Motor neuron (in vitro differentiated cells): ENCODE results near the gene LGALS7. TPM values are rescaled to one million over a fixed set of nuclear protein-coding genes. Genes with fewer than 3 reads are reported as not detected.
"Not testable (repeated sequence)": the region's sequence is repeated elsewhere in the genome, so short reads cannot be mapped to it uniquely, and the experiment has no call there.

ENCODE experiments used
- ATAC-seq, 8 experiments: fragments of 200-7000 bp; cut with Tn5 transposase; replicated peaks in 6 of 8; 2 replicates each; pipeline ENCODE4 v1.8.0; 2021; ENCODE audit warnings: mild to moderate bottlenecking in 8 of 8, moderate library complexity in 8 of 8
- H3K27ac ChIP-seq, 2 donors: fragments of 250-450 bp; sonication (Bioruptor Pico); 2 replicates each; pipeline ENCODE4 v1.9.0; 2021; ENCODE audit warnings: antibody characterized with exemption in 2 of 2, mild to moderate bottlenecking in 2 of 2, moderate library complexity in 1 of 2
- H3K4me1 ChIP-seq, 2 donors: fragments of 250-450 bp; sonication (Bioruptor Pico); replicated peaks in 1 of 2; 2 replicates each; pipeline ENCODE4 v1.6.1; 2021; ENCODE audit warnings: antibody characterized with exemption in 2 of 2, mild to moderate bottlenecking in 2 of 2, moderate library complexity in 1 of 2
- H3K4me3 ChIP-seq, 5 donors: fragments of 250-450 bp; sonication (Bioruptor Pico); 2 replicates each; pipeline ENCODE4 v1.9.0; 2021; ENCODE audit warnings: antibody characterized with exemption in 5 of 5, mild to moderate bottlenecking in 5 of 5, moderate library complexity in 4 of 5
- WGBS, 10 experiments: fragments of 450-650 bp; shearing (Covaris generic); methylation state at CpG; one replicate each; pipeline ENCODE4 v1.0.0; 2022; 5-methylcytosine and 5-hydroxymethylcytosine counted together
- in situ Hi-C, 9 experiments: fragments of 400-800 bp; cut with MboI; loops; one replicate each; pipeline ENCODE4 v1.15.0; 2021; ENCODE audit warnings: low sequenced_read_pairs in 9 of 9, low pct_unique_long_range_greater_than_20kb in 2 of 9; ENCODE audit not compliant: unreplicated experiment in 9 of 9
- total RNA-seq, 8 experiments: library from RNA; unstranded; fragments of 300-600 nt; gene quantifications; 2 replicates each; pipeline versions ENCODE4 v1.2.3 to v1.2.4, GENCODE V29; 2022

LGALS7 gene
- total RNA-seq, 8 experiments from 2014 or later = 1.0 TPM; not detected in 7

DNA sequence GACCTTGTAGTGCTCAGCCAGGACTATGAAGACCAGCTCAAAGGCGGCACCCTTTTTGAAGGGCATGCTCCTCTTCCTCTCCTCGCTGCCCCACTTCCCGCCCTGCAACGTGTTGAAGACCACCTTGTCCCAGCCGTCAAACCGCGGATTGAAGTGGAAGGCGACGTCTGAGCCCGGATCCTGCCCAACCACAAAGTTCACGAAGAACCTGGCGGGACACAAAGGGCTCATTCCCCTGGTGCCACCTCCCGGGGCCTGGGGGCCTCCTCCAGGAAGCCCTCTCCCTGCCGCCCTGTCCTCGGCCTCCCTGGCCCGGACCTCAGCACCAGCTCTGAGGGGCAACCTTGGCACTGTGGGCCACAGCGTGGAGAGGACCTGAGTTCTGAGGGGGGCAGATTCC, 35.4 kb upstream of the LGALS7 start:
- ATAC-seq = no peak
- no peak overlapping the region for H3K4me3 ChIP-seq
- H3K27ac ChIP-seq = no peak overlapping the region
- H3K4me1 ChIP-seq = no peaks in the 10 kb centered on the region
- 92 to 100% (median 100%) methylated on average over 1 to 11 of the region's 17 CpGs; no CpG with 5 or more reads in 7 of the 10 experiments for WGBS, 10 experiments
- in situ Hi-C loops = no loop called here

GRCh38 chr19:38807374-38808098, 34.2 kb upstream of the LGALS7 start:
- H3K27ac ChIP-seq, H3K4me3 ChIP-seq, ATAC-seq, H3K4me1 ChIP-seq, in situ Hi-C loops: not testable (repeated sequence)
- 35 to 100% (median 76%) methylated on average over 1 to 4 of the region's 18 CpGs; no CpG with 5 or more reads in 4 of the 10 experiments for WGBS, 10 experiments

- H3K27ac ChIP-seq = no peak overlapping the region
- 71 to 100% (median 89%) methylated on average over 1 to 5 of the region's 6 CpGs; no CpG with 5 or more reads in 2 of the 10 experiments for WGBS, 10 experiments
- H3K4me3 ChIP-seq = no peak overlapping the region
- ATAC-seq = no peak
- in situ Hi-C loops = no loop called here
- H3K4me1 ChIP-seq = no peaks in the 10 kb centered on the region
Measured at GRCh38 chr19:38806371-38806770, 33.1 kb upstream of the LGALS7 start.

GRCh38 chr19:38805180-38805579, 31.9 kb upstream of the LGALS7 start:
- 60 to 73% (median 71%) methylated on average over 1 of the region's 1 CpG; no CpG with 5 or more reads in 7 of the 10 experiments for WGBS, 10 experiments
- Histone ChIP-seq H3K4me1 (no peaks in the 10 kb centered on the region), H3K4me3 (no peak overlapping the region), H3K27ac (no peak overlapping the region)
- no peak for ATAC-seq
- in situ Hi-C loops = no loop called here

DNA sequence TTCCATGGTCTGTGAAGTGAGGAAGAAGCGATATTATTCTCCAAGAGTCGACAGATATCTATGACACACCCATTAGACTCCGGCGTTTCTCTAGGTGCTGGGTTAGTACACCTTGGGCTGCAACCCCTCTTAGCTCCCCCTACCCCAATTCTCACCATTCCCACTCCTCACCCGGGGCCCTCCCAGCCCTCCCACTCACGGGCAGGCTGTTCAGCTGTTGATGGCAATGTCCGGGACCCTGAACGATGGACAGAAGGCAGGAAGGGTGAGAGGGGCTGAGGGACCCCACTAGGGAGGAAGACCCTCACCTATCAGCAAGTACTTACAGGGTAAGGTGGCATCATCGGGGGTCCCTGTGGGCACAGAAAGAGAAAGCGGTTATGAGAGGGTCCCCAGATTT, 30.2 kb upstream of the LGALS7 start:
- Histone ChIP-seq H3K4me3 (no peak overlapping the region), H3K27ac (no peak overlapping the region), H3K4me1 (no peaks in the 10 kb centered on the region)
- in situ Hi-C loops = no loop called here
- WGBS, 10 experiments = 96% methylated on average over 4 of the region's 10 CpGs; no CpG with 5 or more reads in 9 of the 10 experiments
- no peak for ATAC-seq

DNA sequence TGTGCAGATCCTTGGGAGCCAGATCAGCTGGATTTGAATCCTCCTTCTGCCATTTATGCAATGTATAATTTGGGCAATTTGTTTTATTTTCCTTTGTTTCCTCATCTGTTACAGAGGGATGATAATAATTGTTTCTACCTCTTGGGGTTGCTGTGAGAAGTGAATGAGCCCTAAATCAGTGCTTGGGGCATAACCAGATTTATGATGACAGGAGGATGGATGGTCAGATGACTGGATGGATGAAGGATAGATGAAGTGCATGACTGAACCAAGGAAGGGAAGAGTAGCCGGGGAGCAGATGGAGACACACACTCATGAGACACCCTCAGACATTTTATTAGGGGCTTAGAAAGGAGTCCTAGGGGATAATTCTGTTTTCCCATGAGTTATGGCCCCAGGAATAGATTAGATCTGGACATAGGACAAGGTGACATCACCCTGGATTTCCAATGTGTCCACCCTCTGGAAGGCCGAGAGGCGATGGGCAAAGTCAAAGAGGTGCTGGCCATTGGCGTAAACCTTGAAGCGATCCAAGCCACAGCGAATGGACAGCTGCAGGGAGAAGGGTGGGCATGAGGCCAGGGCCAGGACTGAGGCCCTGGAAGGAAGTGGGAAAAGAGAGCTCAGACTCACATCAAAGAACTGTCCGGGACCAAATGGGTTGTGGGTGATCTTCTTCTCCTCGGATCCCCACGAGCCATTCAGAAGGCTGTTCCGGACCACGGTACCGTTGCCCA, 28.2 kb upstream of the LGALS7 start:
- no peak for ATAC-seq
- Histone ChIP-seq H3K4me1 (no peaks in the 10 kb centered on the region), H3K27ac (no peak overlapping the region), H3K4me3 (no peak overlapping the region)
- WGBS, 10 experiments = 68 to 98% (median 88%) methylated on average over 1 to 10 of the region's 12 CpGs; no CpG with 5 or more reads in 2 of the 10 experiments
- in situ Hi-C loops = no loop called here

- ATAC-seq = no peak
- Histone ChIP-seq H3K27ac (no peak overlapping the region), H3K4me3 (no peak overlapping the region), H3K4me1 (no peaks in the 10 kb centered on the region)
- WGBS, 10 experiments = 64 to 95% (median 80%) methylated on average over 2 to 5 of the region's 5 CpGs
- in situ Hi-C loops = no loop called here
Measured at GRCh38 chr19:38800577-38801347, 27.4 kb upstream of the LGALS7 start.

GRCh38 chr19:38799104-38799503, 25.8 kb upstream of the LGALS7 start:
- H3K4me1 ChIP-seq = no peaks in the 10 kb centered on the region
- in situ Hi-C loops = no loop called here
- WGBS, 10 experiments = 56 to 95% (median 81%) methylated on average over 2 to 9 of the region's 10 CpGs; no CpG with 5 or more reads in 3 of the 10 experiments
- no peak overlapping the region for H3K4me3 ChIP-seq
- no peak for ATAC-seq
- H3K27ac ChIP-seq = no peak overlapping the region

DNA sequence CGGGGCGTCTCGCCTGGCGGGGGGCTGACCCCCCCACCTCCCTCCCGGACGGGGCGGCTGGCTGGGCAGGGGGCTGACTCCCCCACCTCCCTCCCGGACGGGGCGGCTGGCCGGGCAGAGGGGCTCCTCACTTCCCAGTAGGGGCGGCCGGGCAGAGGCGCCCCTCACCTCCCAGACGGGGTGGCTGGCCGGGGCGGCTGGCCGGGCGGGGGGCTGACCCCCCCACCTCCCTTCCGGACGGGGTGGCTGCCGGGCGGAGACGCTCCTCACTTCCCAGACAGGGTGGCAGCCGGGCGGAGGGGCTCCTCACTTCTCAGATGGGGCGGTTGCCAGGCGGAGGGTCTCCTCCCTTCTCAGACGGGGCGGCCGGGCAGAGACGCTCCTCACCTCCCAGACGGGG, 24.5 kb upstream of the LGALS7 start:
- in situ Hi-C loops, H3K27ac ChIP-seq, ATAC-seq, H3K4me3 ChIP-seq, H3K4me1 ChIP-seq: not testable (repeated sequence)
- no CpG with 5 or more reads among the region's 33 CpGs for WGBS, 10 experiments

DNA sequence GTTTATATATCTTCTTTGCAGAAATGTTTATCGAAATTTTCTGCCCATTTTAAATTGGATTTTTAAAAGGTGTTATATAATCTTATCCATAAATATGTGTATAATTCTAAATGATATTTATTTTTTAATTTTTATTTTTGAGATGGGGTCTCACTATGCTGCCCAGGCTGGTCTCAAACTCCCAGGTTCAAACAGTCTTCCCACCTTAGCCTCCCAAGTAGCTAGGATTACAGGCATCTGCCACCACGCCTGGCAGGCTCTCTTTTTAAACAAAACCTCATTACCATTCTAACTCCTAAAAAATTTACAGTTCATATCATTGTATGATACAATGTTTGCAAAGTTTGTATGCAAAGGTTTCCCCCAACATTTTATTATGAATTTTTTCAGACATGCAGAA, 22.8 kb upstream of the LGALS7 start:
- Histone ChIP-seq H3K4me3 (no peak overlapping the region), H3K27ac (no peak overlapping the region), H3K4me1 (no peaks in the 10 kb centered on the region)
- in situ Hi-C loops = no loop called here
- WGBS, 10 experiments = 0 to 96% (median 31%) methylated on average over 1 to 2 of the region's 2 CpGs
- no peak for ATAC-seq

DNA sequence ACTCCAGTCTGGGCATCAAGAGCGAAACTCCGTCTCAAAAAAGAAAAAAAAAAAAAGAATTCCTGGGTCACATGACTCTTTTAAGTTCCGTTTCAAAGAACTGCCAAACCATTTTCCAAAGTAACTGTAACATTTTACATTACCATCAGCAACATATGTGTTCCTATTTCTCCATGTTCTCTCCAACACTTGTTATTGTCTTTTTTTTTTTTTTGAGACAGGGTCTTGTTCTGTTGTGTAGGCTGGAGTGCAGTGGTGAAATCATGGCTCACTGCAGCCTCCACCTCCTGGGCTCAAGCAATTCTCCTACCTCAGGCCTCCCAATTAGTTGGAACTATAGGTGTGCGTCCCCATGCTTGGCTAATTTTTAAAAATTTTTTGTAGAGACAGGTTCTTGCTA, 22.2 kb upstream of the LGALS7 start:
- Histone ChIP-seq H3K27ac (no peak overlapping the region), H3K4me1 (no peaks in the 10 kb centered on the region), H3K4me3 (no peak overlapping the region)
- in situ Hi-C loops = no loop called here
- no peak for ATAC-seq
- WGBS, 10 experiments = 20 to 100% (median 87%) methylated on average over 1 to 4 of the region's 4 CpGs; no CpG with 5 or more reads in 2 of the 10 experiments

DNA sequence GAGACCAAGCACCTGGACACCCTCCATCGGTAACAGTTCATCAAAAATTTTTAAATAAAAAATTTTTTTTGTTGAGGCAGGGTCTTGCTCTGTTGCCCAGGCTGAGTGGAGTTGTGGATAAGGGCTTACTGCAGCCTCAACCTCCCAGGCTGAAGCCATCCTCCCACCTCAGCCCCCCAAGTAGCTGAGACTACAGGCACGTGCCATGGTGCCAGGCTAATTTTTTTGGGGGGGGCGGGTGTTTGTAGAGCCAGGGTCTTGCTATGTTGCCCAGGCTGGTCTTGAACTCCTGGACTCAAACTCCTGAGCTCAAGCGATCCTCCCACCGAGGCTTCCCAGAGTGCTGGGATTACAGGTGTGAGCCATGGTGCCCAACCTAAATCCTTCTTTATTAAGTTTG, 20.4 kb upstream of the LGALS7 start:
- ATAC-seq = no peak
- Histone ChIP-seq H3K27ac (no peak overlapping the region), H3K4me3 (no peak overlapping the region), H3K4me1 (no peaks in the 10 kb centered on the region)
- in situ Hi-C loops = no loop called here
- WGBS, 10 experiments = 73 to 100% (median 92%) methylated on average over 1 to 3 of the region's 5 CpGs; no CpG with 5 or more reads in 2 of the 10 experiments

- no peak overlapping the region for H3K4me3 ChIP-seq
- H3K27ac ChIP-seq = no peak overlapping the region
- in situ Hi-C loops = no loop called here
Measured at GRCh38 chr19:38793177-38793576, 19.9 kb upstream of the LGALS7 start.

More at GRCh38 chr19:38793177-38793576, 19.9 kb upstream of the LGALS7 start:
- ATAC-seq = peak in 3 of 8 experiments; percentile 44 to 69 (median 53)
- H3K4me1 ChIP-seq = no peaks in the 10 kb centered on the region
- whole genome bisulfite sequencing, 10 experiments = 2 to 97% (median 63%) methylated on average over 3 to 8 of the region's 8 CpGs; no CpG with 5 or more reads in 1 of the 10 experiments
